MCF 10A (cell line): ENCODE data around the gene KCTD1. TPM values are rescaled to one million over a fixed set of nuclear protein-coding genes. Genes with fewer than 3 reads are reported as not detected.

ENCODE experiments used
- BruUV-seq: library from RNA; stranded (reverse); fragments of 400-500 nt; replicated peaks from 2 replicates; lab custom pipeline; 2021; lab: Mats Ljungman, UMichigan
- CTCF ChIA-PET: fragments of 300-600 bp; sonication (Branson Sonifier 250); formaldehyde crosslinking; extraction: SDS; loops from one replicate; lab custom pipeline; 2021; ENCODE audit warnings: antibody characterized with exemption, inconsistent platforms; lab: Yijun Ruan, JAX
- POLR2A ChIA-PET: fragments of 300-600, 350-650 bp; sonication (Branson Sonifier 250); formaldehyde crosslinking; extraction: SDS; loops from one replicate; lab custom pipeline; 2020; ENCODE audit warnings: antibody characterized with exemption, inconsistent platforms; lab: Yijun Ruan, JAX
- DNase-seq: peaks from one replicate; pipeline ENCODE4 v3.0.0-alpha.2; 2018; ENCODE audit not compliant: unreplicated experiment
- H3K27ac Mint-ChIP-seq: one replicate; pipeline ENCODE4 v1.8.0; 2022; ENCODE audit warnings: mild to moderate bottlenecking, low read depth, mixed read lengths; ENCODE audit not compliant: unreplicated experiment
- H3K27me3 Mint-ChIP-seq: one replicate; pipeline ENCODE4 v1.8.0; 2022; ENCODE audit warnings: mixed read lengths; ENCODE audit not compliant: insufficient read depth, unreplicated experiment
- H3K36me3 Mint-ChIP-seq: one replicate; pipeline ENCODE4 v1.8.0; 2022; ENCODE audit warnings: mild to moderate bottlenecking, moderate library complexity, mixed read lengths; ENCODE audit not compliant: insufficient read depth, unreplicated experiment
- H3K4me1 Mint-ChIP-seq: one replicate; pipeline ENCODE4 v1.8.0; 2022; ENCODE audit warnings: mixed read lengths; ENCODE audit not compliant: insufficient read depth, unreplicated experiment
- H3K4me3 Mint-ChIP-seq: one replicate; pipeline ENCODE4 v1.8.0; 2022; ENCODE audit warnings: mild to moderate bottlenecking, moderate library complexity, mixed read lengths; ENCODE audit not compliant: unreplicated experiment
- H3K9me3 Mint-ChIP-seq: one replicate; pipeline ENCODE4 v1.8.0; 2022; ENCODE audit warnings: mixed read lengths; ENCODE audit not compliant: unreplicated experiment
- CTCF ChIP-seq: fragments of 200-600 bp; IDR thresholded peaks from one replicate; pipeline ENCODE4 v1.8.0; 2022; ENCODE audit warnings: antibody characterized with exemption, mild to moderate bottlenecking; ENCODE audit not compliant: unreplicated experiment
- intact Hi-C: fragments of 100-400 bp; cut with micrococcal nuclease; formaldehyde crosslinking; loops from 2 replicates; pipeline ENCODE4 v1.14.1; 2022
- total RNA-seq: library from RNA; stranded (reverse); gene quantifications from 2 replicates; pipeline ENCODE4 v1.2.3, GENCODE V29; 2022

Gene KCTD1
- total RNA-seq, 1 experiment from 2014 or later, result 37.9 TPM

GRCh38 chr18:26568926-26569665 is 20.7 kb upstream of the KCTD1 start:
- Mint-ChIP-seq H3K36me3 (no peaks in the 10 kb centered on the region), H3K4me3 (no peak overlapping the region), H3K4me1 (no peaks in the 10 kb centered on the region), H3K27me3 (no peaks in the 10 kb centered on the region), H3K27ac (no peak overlapping the region), H3K9me3 (no peaks in the 10 kb centered on the region)
- BruUV-seq, result no TSS peak
- intact Hi-C loops, result no loop called here
- ChIA-PET CTCF (interaction anchor here (0.6 to 2.7 kb wide), 5 partner anchors 11 to 948 kb away, joined by 3 to 8 read pairs (median 4); partner anchors contain the start of gene KCTD1), POLR2A (interaction anchor here (0.9 to 1.1 kb wide), 2 partner anchors 13 to 19 kb away, joined by 4 to 8 read pairs; no protein-coding TSS in a partner anchor)
- no peak for TF ChIP-seq CTCF
- no peak for DNase-seq

DNA sequence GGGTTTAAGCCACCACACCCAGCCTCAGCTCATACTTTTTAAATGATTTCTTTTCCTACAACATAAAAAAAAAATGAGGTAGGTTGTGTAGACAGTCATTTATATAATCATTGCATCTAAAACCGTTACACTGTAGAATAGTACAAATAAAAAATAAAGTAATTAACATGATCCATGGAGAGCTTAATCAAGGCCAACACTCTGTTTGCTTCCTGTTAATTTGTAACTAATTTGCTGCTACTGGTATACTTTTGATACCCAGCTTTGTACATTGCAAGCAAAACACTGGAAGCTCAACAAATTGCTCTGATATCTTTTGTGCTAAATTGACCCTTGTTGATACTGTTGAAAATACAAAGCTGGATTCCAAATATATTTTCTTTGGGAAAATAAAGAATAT is 20.2 kb upstream of the KCTD1 start:
- no peaks in the 10 kb centered on the region for H3K36me3 Mint-ChIP-seq
- no peak for DNase-seq
- ChIA-PET POLR2A (interaction anchor here (1.1 kb wide), 1 partner anchor 18 kb away, joined by 8 read pairs; no protein-coding TSS in a partner anchor), CTCF (interaction anchor here (0.7 to 2.7 kb wide), 6 partner anchors 11 to 1582 kb away, joined by 4 to 8 read pairs (median 4); partner anchors contain the start of gene KCTD1)
- BruUV-seq, result no TSS peak
- no peak overlapping the region for H3K27ac Mint-ChIP-seq
- H3K9me3 Mint-ChIP-seq, result peaks cover 2% of the 10 kb centered on the region
- H3K4me1 Mint-ChIP-seq, result no peaks in the 10 kb centered on the region
- intact Hi-C loops, result no loop called here
- no peaks in the 10 kb centered on the region for H3K27me3 Mint-ChIP-seq
- TF ChIP-seq CTCF, result no peak
- no peak overlapping the region for H3K4me3 Mint-ChIP-seq

- Mint-ChIP-seq H3K9me3 (peaks cover 11% of the 10 kb centered on the region), H3K36me3 (no peaks in the 10 kb centered on the region), H3K4me1 (no peaks in the 10 kb centered on the region), H3K4me3 (no peak overlapping the region), H3K27ac (no peak overlapping the region), H3K27me3 (no peaks in the 10 kb centered on the region)
- POLR2A ChIA-PET, result interaction anchor here (1.4 kb wide), 1 partner anchor 126 kb away, joined by 4 read pairs; no protein-coding TSS in a partner anchor
- CTCF ChIA-PET, result interaction anchor here (0.9 to 1.5 kb wide), 3 partner anchors 10 to 230 kb away, joined by 3 to 5 read pairs (median 3); no protein-coding TSS in a partner anchor
- no peak for TF ChIP-seq CTCF
- no peak for DNase-seq
- intact Hi-C loops, result no loop called here
- no TSS peak for BruUV-seq
These were observed 18.7 kb upstream of the KCTD1 start for GRCh38 chr18:26566874-26567555.

DNA sequence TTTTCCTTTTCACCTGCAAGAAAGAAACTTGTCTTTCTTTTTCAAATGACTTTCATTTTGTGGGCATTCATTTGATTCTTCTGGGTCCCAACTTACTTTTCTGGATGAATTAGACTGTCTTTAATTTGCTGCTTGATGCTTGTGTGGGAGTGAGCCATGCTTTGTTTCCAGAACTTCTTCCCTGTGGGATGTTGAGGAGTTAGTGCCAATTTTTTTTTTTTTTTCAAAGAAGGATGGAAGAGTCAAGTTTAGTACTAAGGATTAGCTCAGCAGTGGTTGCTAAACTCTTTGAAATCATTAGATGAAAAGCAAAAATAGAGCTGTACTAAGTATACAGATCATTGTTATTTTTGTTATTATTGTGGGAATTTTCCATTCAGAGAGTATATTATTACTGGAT is 17.2 kb upstream of the KCTD1 start:
- ChIA-PET CTCF (interaction anchor here (1.0 to 1.2 kb wide), 2 partner anchors 43 to 56 kb away, joined by 3 to 6 read pairs; no protein-coding TSS in a partner anchor), POLR2A (interaction anchor here (1.1 to 1.4 kb wide), 3 partner anchors 9 to 124 kb away, joined by 3 to 4 read pairs (median 4); no protein-coding TSS in a partner anchor)
- TF ChIP-seq CTCF, result no peak
- no peak for DNase-seq
- Mint-ChIP-seq H3K27ac (no peak overlapping the region), H3K4me1 (no peaks in the 10 kb centered on the region), H3K27me3 (no peaks in the 10 kb centered on the region), H3K36me3 (no peaks in the 10 kb centered on the region), H3K4me3 (no peak overlapping the region), H3K9me3 (peaks cover 11% of the 10 kb centered on the region)
- intact Hi-C loops, result no loop called here
- BruUV-seq, result no TSS peak
